Activated T-helper 1 cell treated with anti-CD3 and anti-CD28 coated beads, Interleukin-2, amount 50 U/mL, for 16 hours (primary cell): ENCODE measurements around the gene MYO15A.

Experiments used
- DNase-seq, 2 donors: peaks; one replicate each; pipeline ENCODE4 v3.0.0-alpha.2; 2020; ENCODE audit warnings: low read depth in 1 of 2, low spot score in 1 of 2

MYO15A gene

DNA sequence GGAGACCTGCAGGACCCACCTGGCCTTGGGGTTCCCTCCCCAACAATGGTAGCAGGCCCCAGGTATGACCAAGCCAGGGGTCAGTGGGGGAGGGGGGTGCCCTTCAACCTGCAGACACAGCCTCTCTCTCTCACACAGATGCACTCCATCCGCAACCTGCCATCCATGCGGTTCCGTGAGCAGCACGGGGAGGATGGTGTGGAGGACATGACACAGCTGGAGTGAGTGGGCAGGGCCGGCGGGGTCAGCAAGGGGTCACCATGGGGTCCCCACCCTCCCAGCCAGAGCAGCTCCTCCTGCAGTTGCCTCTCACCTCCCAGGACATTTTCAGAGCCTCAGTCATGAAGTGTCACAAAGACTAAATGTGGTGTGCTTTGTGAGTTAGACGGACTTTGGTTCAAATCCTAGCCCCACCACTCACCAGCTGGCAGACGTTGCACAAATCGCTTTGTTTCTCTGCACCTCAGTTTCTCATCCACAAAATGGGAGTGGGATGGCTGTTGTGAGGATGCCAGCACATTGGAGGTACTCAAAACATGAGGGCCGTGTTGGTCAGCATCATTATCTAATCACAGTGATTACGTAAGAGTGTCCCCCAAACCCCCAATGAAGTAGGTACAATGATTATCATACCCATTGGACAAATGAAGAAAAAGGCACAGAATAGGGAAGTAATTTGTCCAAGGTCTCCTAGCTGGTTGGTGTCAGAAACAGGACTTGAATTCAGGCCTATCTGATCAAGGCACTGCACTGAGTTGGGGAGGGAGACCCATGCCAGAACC, 16.0 kb downstream of the MYO15A start:
- no peak for DNase-seq

- DNase-seq = no peak
Measured at GRCh38 chr17:18129041-18129502, 20.5 kb downstream of the MYO15A start.

- DNase-seq = no peak
Measured at GRCh38 chr17:18132711-18133110, 24.2 kb downstream of the MYO15A start.

GRCh38 chr17:18136357-18136756, 27.8 kb downstream of the MYO15A start:
- DNase-seq = no peak

DNA sequence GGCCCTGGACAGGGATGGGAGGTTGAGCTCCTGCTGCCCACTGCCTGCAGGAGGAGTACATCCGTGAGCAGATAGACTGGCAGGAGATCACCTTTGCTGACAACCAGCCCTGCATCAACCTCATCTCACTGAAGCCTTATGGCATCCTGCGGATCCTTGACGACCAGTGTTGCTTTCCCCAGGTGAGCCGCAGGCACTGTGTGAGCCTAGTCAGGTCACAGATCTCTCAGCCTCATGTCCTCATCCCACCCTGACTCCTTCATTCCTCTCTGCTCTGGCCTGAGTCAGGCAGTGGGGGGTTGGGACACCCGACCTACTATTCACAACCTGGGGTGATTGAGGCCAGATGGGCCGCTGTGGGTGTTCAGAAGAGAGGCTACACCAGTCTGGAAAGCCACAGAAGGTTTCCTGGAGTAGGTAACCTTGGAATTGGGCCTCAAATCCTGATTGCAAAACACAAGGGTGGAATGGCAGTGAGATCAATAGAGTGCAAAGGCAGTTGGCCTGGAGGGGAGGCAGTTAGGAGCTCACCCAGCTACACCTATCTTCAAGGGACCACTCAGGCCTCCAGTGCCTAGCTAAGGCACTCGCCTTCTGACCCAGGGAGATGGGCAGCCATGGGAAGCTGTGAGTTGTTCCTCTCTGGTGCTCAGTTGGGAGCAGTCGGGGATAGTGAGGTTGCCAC, 29.7 kb downstream of the MYO15A start:
- no peak for DNase-seq

GRCh38 chr17:18139092-18139491, 30.5 kb downstream of the MYO15A start:
- no peak for DNase-seq

GRCh38 chr17:18139498-18139897, 30.9 kb downstream of the MYO15A start:
- no peak for DNase-seq

GRCh38 chr17:18139949-18140348, 31.4 kb downstream of the MYO15A start:
- no peak for DNase-seq

- DNase-seq = no peak
Measured at GRCh38 chr17:18140648-18141047, 32.1 kb downstream of the MYO15A start.

DNA sequence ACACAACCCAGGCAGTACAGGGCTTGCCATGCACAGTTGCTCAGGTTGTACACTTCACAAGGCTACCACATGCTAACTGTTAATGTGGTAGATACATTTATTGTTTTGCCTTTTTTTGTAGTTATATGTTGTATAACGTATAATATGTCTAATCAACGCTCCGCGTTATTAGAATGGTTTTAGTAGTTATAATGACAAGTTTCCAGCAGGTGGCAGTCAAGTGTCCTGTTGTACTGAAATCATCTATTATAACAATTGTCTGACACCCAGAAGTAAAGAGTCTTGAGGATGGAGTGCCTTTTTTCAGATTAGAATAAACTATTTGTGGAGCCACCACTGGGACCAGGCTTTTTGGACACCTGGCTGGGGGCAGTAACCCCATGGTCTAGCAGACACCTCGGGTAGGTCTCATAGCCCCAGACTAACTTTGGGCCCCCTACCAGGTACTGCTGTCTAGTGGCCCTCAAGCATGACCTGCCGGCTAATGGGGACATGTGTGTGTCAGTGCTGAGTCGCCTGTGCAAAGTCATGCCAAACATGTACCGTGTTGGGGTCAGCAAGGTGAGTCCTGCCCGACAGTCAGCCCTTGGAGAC, 32.8 kb downstream of the MYO15A start:
- no peak for DNase-seq

GRCh38 chr17:18142417-18142816, 33.9 kb downstream of the MYO15A start:
- DNase-seq = no peak

DNA sequence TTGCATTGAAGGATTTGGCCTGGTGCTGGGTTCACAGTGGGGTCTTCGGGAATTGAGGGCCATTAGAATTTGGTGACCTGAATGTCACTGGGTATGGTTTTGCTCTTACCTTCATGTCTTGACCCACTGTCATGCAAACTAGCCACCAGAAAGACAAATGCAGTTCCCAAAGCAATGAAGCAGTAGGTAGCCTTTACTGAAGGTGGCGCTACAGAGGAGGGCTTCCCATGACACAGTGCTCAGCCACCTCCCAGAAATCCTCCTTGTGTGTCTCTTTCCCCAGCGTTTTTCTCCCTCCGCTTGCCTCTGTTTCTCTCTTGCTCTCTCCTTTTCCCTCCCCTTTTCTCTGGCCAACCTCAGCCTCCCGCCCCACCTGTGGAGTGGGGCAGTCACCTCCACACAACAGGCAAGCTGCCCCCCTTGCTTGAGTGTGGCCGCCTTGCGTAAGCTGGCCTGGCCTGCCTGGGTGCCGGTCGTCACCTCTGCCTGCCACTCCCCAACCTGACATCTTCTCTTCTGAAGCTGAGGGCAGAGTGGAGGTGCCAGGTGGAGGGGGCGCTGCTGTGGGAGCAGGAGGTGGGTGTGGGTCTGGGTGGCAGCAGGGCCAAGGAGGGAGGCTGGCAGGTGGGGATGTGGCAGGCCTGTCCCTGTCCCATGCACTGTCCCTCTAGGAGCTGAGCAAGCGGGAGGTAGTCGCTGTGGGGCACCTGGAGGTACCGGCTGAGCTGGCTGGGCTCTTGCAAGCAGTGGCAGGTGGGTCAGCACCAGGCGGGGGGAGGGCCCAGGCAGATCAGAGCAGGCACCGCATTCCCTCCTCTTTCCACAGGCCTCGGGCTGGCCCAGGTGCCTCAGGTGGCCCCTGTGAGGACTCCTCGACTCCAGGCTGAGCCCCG, 34.7 kb downstream of the MYO15A start:
- DNase-seq = no peak

- no peak for DNase-seq
Measured at GRCh38 chr17:18144261-18144660, 35.7 kb downstream of the MYO15A start.

- DNase-seq = no peak
Measured at GRCh38 chr17:18144855-18145254, 36.3 kb downstream of the MYO15A start.

- no peak for DNase-seq
Measured at GRCh38 chr17:18145811-18146210, 37.3 kb downstream of the MYO15A start.

GRCh38 chr17:18146259-18146658, 37.7 kb downstream of the MYO15A start:
- DNase-seq = no peak

DNA sequence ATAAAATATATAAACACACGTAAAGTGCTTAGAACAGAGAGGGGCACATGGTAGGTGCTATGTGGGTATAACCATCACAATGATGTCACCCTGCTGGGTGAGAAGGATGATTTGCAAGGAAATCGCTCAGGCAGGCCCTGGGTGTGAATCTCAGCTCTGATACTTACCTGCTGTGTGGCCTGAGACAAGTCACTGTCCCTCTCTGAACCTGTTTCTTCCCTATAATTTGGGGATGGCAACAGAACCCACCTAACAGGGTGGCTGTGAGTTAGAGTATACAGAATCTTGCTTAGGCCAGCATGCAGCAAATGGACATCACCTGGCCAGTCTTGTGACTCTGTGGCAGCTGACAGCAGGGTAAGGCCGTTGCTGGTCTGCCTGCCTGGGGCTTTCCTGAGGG, 38.4 kb downstream of the MYO15A start:
- no peak for DNase-seq

DNA sequence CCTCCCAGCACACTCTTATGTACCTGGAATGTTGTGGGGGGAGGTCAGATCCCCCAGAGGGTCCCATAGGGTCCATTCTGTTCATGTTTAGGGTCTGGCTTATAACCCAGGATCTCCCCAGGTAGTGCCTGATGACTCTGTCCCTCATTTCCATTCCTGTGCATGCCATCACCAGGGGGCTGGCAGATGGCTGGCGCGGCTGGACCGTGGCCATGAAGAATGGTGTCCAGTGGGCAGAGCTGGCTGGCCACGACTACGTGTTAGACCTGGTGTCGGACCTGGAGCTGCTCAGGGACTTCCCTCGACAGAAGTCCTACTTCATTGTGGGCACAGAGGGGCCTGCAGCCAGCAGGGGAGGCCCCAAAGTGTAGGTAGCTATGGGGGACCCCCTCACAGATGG, 40.0 kb downstream of the MYO15A start:
- DNase-seq = no peak

- DNase-seq = no peak
Measured at GRCh38 chr17:18151290-18151689, 42.7 kb downstream of the MYO15A start.

DNA sequence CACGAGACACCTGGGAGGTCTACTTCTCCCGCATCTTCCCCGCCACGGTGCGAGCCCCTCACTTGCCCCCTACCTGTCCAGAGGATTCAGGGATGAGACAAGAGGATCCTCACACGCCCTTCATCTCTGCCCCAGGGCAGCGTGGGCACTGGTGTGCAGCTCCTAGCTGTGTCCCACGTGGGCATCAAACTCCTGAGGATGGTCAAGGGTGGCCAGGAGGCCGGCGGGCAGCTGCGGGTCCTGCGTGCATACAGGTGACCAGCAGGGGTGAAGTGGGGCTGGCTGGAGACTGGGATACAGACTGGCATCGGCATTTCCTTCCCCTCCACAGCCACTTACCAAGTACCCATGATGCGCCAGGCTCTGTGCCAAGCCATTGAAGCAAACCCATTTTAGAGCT, 46.6 kb downstream of the MYO15A start:
- no peak for DNase-seq
